Activated CD4-positive, alpha-beta T cell treated with anti-CD3 and anti-CD28 coated beads, Interleukin-2, amount 10 ng/mL, durations not matched to agents 7 days and 5 days (primary cell): ENCODE data around the gene PLGRKT. TPM values are rescaled to one million over a fixed set of nuclear protein-coding genes. Genes with fewer than 3 reads are reported as not detected.
"Not testable (repeated sequence)": the region's sequence is repeated elsewhere in the genome, so short reads cannot be mapped to it uniquely, and the experiment has no call there.

ENCODE experiments used
- CTCF ChIA-PET: fragments of 350-600 bp; sonication (Branson Sonifier 250); formaldehyde crosslinking; loops from one replicate; lab custom pipeline; 2021; ENCODE audit warnings: antibody characterized with exemption; lab: Charles Lee
- POLR2A ChIA-PET: fragments of 350-600 bp; sonication (Branson Sonifier 250); formaldehyde crosslinking; loops from one replicate; lab custom pipeline; 2021; ENCODE audit warnings: antibody characterized with exemption; lab: Charles Lee
- DNase-seq: peaks from one replicate; pipeline ENCODE4 v3.0.0-alpha.2; 2020
- H3K27ac Mint-ChIP-seq: one replicate; pipeline ENCODE4 v1.8.0; 2021; ENCODE audit warnings: mild to moderate bottlenecking, moderate library complexity, mixed read lengths
- H3K27me3 Mint-ChIP-seq: one replicate; pipeline ENCODE4 v1.8.0; 2021; ENCODE audit warnings: mixed read lengths
- H3K36me3 Mint-ChIP-seq: one replicate; pipeline ENCODE4 v1.8.0; 2021; ENCODE audit warnings: low read depth, mixed read lengths
- H3K4me1 Mint-ChIP-seq: one replicate; pipeline ENCODE4 v1.8.0; 2021; ENCODE audit warnings: mixed read lengths
- H3K4me3 Mint-ChIP-seq: one replicate; pipeline ENCODE4 v1.8.0; 2021; ENCODE audit warnings: mild to moderate bottlenecking, moderate library complexity, mixed read lengths
- H3K9me3 Mint-ChIP-seq: one replicate; pipeline ENCODE4 v1.8.0; 2021; ENCODE audit warnings: mixed read lengths
- total RNA-seq, 2 experiments: library from RNA; stranded (reverse); gene quantifications; one replicate each; pipeline ENCODE4 v1.2.3, GENCODE V29; 2021

Gene PLGRKT
- total RNA-seq, 2 experiments from 2014 or later, result 35.0 to 35.7 TPM

GRCh38 chr9:5425006-5425628 is 12.6 kb downstream of the PLGRKT start:
- ChIA-PET CTCF (interaction anchor here (0.7 kb wide), 1 partner anchor 175 kb away, joined by 3 read pairs; no protein-coding TSS in a partner anchor), POLR2A (interaction anchor here (0.6 kb wide), 1 partner anchor 666 kb away, joined by 8 read pairs; no protein-coding TSS in a partner anchor)
- H3K27ac Mint-ChIP-seq, result no peak overlapping the region
- H3K4me1 Mint-ChIP-seq, result peaks cover 2% of the 10 kb centered on the region
- H3K36me3 Mint-ChIP-seq, result peaks cover 3% of the 10 kb centered on the region
- no peaks in the 10 kb centered on the region for H3K27me3 Mint-ChIP-seq
- no peak overlapping the region for H3K4me3 Mint-ChIP-seq
- no peaks in the 10 kb centered on the region for H3K9me3 Mint-ChIP-seq
- DNase-seq, result peak; percentile 17

- Mint-ChIP-seq H3K27me3 (no peaks in the 10 kb centered on the region), H3K9me3 (no peaks in the 10 kb centered on the region), H3K36me3 (peaks cover 12% of the 10 kb centered on the region), H3K27ac (no peak overlapping the region), H3K4me3 (no peak overlapping the region), H3K4me1 (peaks cover 2% of the 10 kb centered on the region)
- no peak for DNase-seq
- CTCF ChIA-PET, result interaction anchor here (1.0 kb wide), 1 partner anchor 440 kb away, joined by 3 read pairs; no protein-coding TSS in a partner anchor
- POLR2A ChIA-PET, result no interaction called here
Observed at GRCh38 chr9:5422276-5422675, 15.4 kb downstream of the PLGRKT start.

DNA sequence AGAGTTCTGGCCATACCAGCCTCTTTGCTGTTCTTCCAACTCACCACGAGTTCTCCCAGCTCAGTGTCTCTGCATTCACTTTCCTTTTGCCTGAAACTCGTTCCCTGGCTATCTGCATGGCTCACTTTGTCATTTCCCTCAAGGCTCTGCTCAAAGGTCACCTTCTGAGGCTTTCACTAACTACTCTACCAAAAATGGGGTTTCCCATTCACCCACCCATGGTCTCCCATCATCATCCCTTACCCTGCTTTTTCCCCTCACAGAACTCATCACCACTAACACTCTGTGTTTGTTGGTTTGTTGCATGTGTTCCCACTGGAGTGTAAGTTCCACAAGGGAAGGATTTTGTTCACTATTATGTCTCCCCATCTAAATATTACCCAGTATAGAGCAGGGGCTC is 16.6 kb downstream of the PLGRKT start:
- CTCF ChIA-PET, result interaction anchor here (1.0 kb wide), 1 partner anchor 175 kb away, joined by 3 read pairs; no protein-coding TSS in a partner anchor
- DNase-seq, result no peak
- POLR2A ChIA-PET, result no interaction called here
- Mint-ChIP-seq H3K9me3 (no peaks in the 10 kb centered on the region), H3K4me1 (peaks cover 2% of the 10 kb centered on the region), H3K4me3 (no peak overlapping the region), H3K27ac (no peak overlapping the region), H3K36me3 (peaks cover 15% of the 10 kb centered on the region), H3K27me3 (no peaks in the 10 kb centered on the region)

GRCh38 chr9:5419987-5420386 is 17.7 kb downstream of the PLGRKT start:
- Mint-ChIP-seq H3K4me1 (peaks cover 2% of the 10 kb centered on the region), H3K27ac (no peak overlapping the region), H3K36me3 (peaks cover 18% of the 10 kb centered on the region), H3K4me3 (no peak overlapping the region), H3K27me3 (no peaks in the 10 kb centered on the region), H3K9me3 (no peaks in the 10 kb centered on the region)
- CTCF ChIA-PET, result no interaction called here
- no peak for DNase-seq
- POLR2A ChIA-PET, result no interaction called here

- Mint-ChIP-seq H3K36me3 (peaks cover 23% of the 10 kb centered on the region), H3K4me1 (no peaks in the 10 kb centered on the region), H3K27ac (no peak overlapping the region), H3K27me3 (no peaks in the 10 kb centered on the region), H3K4me3 (no peak overlapping the region), H3K9me3 (peaks cover 3% of the 10 kb centered on the region)
- ChIA-PET POLR2A (no interaction called here), CTCF (interaction anchor here (0.6 to 1.1 kb wide), 3 partner anchors 27 to 656 kb away, joined by 3 read pairs; no protein-coding TSS in a partner anchor)
- no peak for DNase-seq
Observed at GRCh38 chr9:5418481-5418880, 19.2 kb downstream of the PLGRKT start.

GRCh38 chr9:5416953-5417352 is 20.8 kb downstream of the PLGRKT start:
- H3K36me3 Mint-ChIP-seq, result peaks cover 27% of the 10 kb centered on the region
- CTCF ChIA-PET, result no interaction called here
- peaks cover 8% of the 10 kb centered on the region for H3K9me3 Mint-ChIP-seq
- POLR2A ChIA-PET, result no interaction called here
- no peak overlapping the region for H3K27ac Mint-ChIP-seq
- H3K4me3 Mint-ChIP-seq, result no peak overlapping the region
- H3K27me3 Mint-ChIP-seq, result no peaks in the 10 kb centered on the region
- no peaks in the 10 kb centered on the region for H3K4me1 Mint-ChIP-seq
- no peak for DNase-seq

DNA sequence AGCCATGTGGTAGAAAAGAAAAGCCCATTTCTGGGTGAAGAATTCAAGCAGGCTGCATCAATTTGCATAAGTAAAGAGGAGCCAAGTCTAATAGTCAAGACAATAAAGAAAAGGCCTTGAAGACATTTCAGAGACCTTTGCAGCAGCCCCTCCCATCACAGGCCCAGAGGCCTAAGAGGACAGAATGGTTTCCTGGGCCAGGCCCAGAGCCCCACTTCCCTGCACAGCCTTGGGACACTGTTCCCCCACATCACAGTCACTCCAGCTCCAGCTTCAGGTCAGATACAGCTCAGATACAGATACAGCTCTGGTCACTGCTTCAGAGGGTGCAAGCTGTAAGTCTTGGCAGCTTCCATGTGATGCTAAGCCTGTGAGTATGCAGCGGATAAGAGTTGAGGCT is 29.1 kb downstream of the PLGRKT start:
- peaks cover 3% of the 10 kb centered on the region for H3K4me1 Mint-ChIP-seq
- H3K36me3 Mint-ChIP-seq, result peaks cover 34% of the 10 kb centered on the region
- H3K4me3 Mint-ChIP-seq, result no peak overlapping the region
- H3K9me3 Mint-ChIP-seq, result peaks cover 51% of the 10 kb centered on the region
- POLR2A ChIA-PET, result no interaction called here
- H3K27ac Mint-ChIP-seq, result no peak overlapping the region
- no peaks in the 10 kb centered on the region for H3K27me3 Mint-ChIP-seq
- CTCF ChIA-PET, result no interaction called here
- no peak for DNase-seq

DNA sequence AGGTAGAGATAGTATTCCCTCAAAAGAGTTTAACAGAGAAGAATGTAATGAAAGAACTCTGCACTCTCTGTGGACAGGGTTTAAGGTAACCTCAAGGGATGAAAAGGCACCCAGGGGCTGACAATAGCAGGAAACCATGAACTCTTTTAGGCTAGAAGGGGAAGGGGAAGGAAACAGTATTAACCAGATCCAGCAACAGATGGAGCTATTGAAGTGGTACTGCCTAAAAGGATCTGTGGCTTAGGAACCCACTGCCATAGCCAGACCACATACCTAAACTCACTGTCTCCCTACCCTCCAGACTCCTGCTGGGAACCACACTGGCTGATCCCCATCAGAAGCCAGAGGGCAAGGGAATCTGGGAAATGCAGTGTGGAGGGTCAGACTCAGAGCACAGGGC is 35.5 kb downstream of the PLGRKT start:
- Mint-ChIP-seq H3K36me3 (peaks cover 16% of the 10 kb centered on the region), H3K27me3 (no peaks in the 10 kb centered on the region), H3K9me3 (peaks cover 28% of the 10 kb centered on the region), H3K27ac (no peak overlapping the region), H3K4me1 (peaks cover 14% of the 10 kb centered on the region), H3K4me3 (no peak overlapping the region)
- ChIA-PET POLR2A (no interaction called here), CTCF (no interaction called here)
- DNase-seq, result no peak

- H3K36me3 Mint-ChIP-seq, H3K27me3 Mint-ChIP-seq, H3K4me3 Mint-ChIP-seq, H3K27ac Mint-ChIP-seq, H3K9me3 Mint-ChIP-seq, POLR2A ChIA-PET, H3K4me1 Mint-ChIP-seq, DNase-seq: not testable (repeated sequence)
- CTCF ChIA-PET, result interaction anchor here (0.5 to 1.0 kb wide), 2 partner anchors 12 to 20 kb away, joined by 4 to 5 read pairs; no protein-coding TSS in a partner anchor
Observed at GRCh38 chr9:5397547-5397946, 40.2 kb downstream of the PLGRKT start.

DNA sequence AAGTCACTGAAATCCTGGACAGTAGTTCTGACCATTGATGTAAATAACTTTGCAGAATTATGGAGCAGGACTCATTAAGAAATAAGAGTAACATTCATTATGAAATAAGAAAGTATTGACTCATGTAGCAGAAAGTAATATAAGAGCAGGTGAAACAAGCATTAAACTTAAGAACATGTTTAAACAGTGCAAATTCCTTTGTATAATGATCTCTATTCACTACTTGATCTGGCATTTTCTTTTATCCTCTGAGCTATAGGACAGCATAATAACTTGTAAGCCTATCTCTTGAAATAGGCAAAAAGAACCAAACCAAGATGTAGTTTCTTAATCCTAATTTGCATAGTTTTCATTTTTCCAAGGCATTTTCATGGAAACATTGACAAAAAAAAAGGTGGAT is 42.3 kb downstream of the PLGRKT start:
- peaks cover 2% of the 10 kb centered on the region for H3K4me1 Mint-ChIP-seq
- ChIA-PET CTCF (interaction anchor here (0.7 kb wide), 1 partner anchor 12 kb away, joined by 7 read pairs; no protein-coding TSS in a partner anchor), POLR2A (no interaction called here)
- no peak for DNase-seq
- H3K27me3 Mint-ChIP-seq, result no peaks in the 10 kb centered on the region
- no peak overlapping the region for H3K4me3 Mint-ChIP-seq
- no peaks in the 10 kb centered on the region for H3K9me3 Mint-ChIP-seq
- no peaks in the 10 kb centered on the region for H3K36me3 Mint-ChIP-seq
- no peak overlapping the region for H3K27ac Mint-ChIP-seq

DNA sequence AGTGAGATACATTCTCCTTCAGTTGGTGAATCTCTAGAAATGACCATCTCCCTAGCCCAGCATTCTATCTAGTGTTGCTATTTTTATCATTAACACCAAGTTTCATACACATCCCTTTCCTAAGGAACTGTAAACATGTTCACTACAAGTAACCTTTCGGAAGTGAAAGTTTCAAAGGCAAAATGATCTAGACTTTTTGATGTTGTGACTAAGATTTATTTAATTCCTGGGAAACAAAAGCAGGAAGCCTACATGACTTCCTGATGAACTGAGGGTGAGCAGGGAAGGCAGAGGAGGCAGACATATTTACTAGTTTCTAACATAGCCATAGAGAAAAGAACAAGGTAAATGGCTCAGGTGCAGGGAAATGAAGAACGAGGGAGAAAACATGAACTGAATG is 43.7 kb downstream of the PLGRKT start:
- H3K4me1 Mint-ChIP-seq, POLR2A ChIA-PET, CTCF ChIA-PET, H3K4me3 Mint-ChIP-seq, H3K27me3 Mint-ChIP-seq, H3K36me3 Mint-ChIP-seq, H3K9me3 Mint-ChIP-seq, H3K27ac Mint-ChIP-seq, DNase-seq: not testable (repeated sequence)

DNA sequence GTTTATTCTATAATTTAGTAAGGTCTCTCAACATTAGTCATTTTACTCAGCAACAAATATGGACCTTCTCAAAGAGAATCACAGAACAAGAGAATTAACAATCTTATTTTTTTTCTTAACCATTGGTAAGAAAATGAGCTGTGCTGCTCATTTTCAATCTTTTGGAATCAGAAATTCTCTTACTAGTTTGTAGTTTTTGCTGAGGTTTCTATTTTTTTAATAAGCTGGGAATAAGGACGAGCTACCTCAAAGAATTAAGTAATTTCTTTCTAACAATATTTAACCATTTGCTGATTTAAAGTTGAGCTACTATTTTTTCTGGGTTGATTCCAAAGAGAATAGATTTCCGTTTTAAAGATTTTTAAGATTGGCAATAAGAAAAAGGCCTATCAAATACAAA is 44.2 kb downstream of the PLGRKT start:
- CTCF ChIA-PET, result no interaction called here
- H3K27me3 Mint-ChIP-seq, result no peaks in the 10 kb centered on the region
- peaks cover 2% of the 10 kb centered on the region for H3K36me3 Mint-ChIP-seq
- peaks cover 11% of the 10 kb centered on the region for H3K4me1 Mint-ChIP-seq
- no peak overlapping the region for H3K4me3 Mint-ChIP-seq
- DNase-seq, result no peak
- no peaks in the 10 kb centered on the region for H3K9me3 Mint-ChIP-seq
- POLR2A ChIA-PET, result no interaction called here
- no peak overlapping the region for H3K27ac Mint-ChIP-seq

DNA sequence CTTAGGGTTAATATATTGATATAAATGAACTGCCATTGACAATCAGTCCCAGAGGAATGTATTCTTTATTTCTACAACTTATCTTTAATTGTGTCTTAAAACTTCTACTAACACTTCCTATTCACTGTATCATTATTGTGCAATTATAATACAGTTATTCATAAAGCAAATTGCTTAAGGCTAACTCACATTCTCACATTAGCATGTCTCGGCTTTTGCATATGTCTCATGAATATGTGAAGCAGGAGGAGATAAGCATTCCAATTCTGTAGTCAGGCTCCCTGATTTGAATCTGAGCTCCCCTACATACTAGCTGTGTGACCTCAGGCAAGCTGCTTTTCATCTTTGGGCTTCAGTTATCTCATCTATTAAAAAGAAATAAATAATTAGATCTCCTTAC is 45.4 kb downstream of the PLGRKT start:
- Mint-ChIP-seq H3K9me3 (no peaks in the 10 kb centered on the region), H3K27me3 (no peaks in the 10 kb centered on the region), H3K4me1 (peaks cover 11% of the 10 kb centered on the region), H3K4me3 (no peak overlapping the region), H3K36me3 (peaks cover 2% of the 10 kb centered on the region), H3K27ac (no peak overlapping the region)
- POLR2A ChIA-PET, result no interaction called here
- CTCF ChIA-PET, result no interaction called here
- DNase-seq, result no peak
